Vagina (tissue), 2 donors: ENCODE results near the gene CACNA1C.

ENCODE experiments used
- POLR2A ChIP-seq, 2 donors: fragments of 450-650 bp; IDR thresholded peaks; one replicate each; pipeline ENCODE4 v1.6.1; 2017; ENCODE audit warnings: antibody characterized with exemption in 2 of 2, mild to moderate bottlenecking in 2 of 2, moderate library complexity in 2 of 2
- POLR2AphosphoS5 ChIP-seq, 2 donors: sonication (generic); formaldehyde crosslinking; IDR thresholded peaks; one replicate each; pipeline ENCODE4 v1.9.0; 2017; ENCODE audit warnings: antibody characterized with exemption in 2 of 2, mild to moderate bottlenecking in 2 of 2, low read depth in 1 of 2; ENCODE audit not compliant: insufficient read depth in 1 of 2
- TF ChIP-seq, protein P1 (sequence below), 3 experiments: fragments of 450-650 bp in 2 of 3; fragments of 200-600 bp in 1 of 3; sonication (generic) in 1 of 3; IDR thresholded peaks; one replicate each; pipeline ENCODE4 v1.5.1; 2017 to 2019; ENCODE audit warnings: antibody characterized with exemption in 3 of 3, mild to moderate bottlenecking in 2 of 3, moderate library complexity in 2 of 3

- no peak for TF ChIP-seq POLR2A (IDR thresholded peaks at IDR 0.05)
- TF ChIP-seq POLR2AphosphoS5 (IDR thresholded peaks at IDR 0.05; ENCODE audit: insufficient read depth in 1 of 2, low read depth in 1 of 2): no peak
- TF ChIP-seq, protein P1, sequence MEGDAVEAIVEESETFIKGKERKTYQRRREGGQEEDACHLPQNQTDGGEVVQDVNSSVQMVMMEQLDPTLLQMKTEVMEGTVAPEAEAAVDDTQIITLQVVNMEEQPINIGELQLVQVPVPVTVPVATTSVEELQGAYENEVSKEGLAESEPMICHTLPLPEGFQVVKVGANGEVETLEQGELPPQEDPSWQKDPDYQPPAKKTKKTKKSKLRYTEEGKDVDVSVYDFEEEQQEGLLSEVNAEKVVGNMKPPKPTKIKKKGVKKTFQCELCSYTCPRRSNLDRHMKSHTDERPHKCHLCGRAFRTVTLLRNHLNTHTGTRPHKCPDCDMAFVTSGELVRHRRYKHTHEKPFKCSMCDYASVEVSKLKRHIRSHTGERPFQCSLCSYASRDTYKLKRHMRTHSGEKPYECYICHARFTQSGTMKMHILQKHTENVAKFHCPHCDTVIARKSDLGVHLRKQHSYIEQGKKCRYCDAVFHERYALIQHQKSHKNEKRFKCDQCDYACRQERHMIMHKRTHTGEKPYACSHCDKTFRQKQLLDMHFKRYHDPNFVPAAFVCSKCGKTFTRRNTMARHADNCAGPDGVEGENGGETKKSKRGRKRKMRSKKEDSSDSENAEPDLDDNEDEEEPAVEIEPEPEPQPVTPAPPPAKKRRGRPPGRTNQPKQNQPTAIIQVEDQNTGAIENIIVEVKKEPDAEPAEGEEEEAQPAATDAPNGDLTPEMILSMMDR (IDR thresholded peaks at IDR 0.05): no peak
Observed at GRCh38 chr12:2662524-2662923, 609.7 kb downstream of the CACNA1C start.
